HCT116 (cell line): Measurements from ENCODE around the gene USO1. TPM values are rescaled to one million over a fixed set of nuclear protein-coding genes. Genes with fewer than 3 reads are reported as not detected.

Experiments used
- ATAC-seq: fragments of 200-7000 bp; cut with Tn5 transposase; 2 replicates; pipeline ENCODE4 v1.9.1; 2020; ENCODE audit warnings: mild to moderate bottlenecking, moderate library complexity
- BruUV-seq: library from RNA; stranded (reverse); fragments of 400-500 nt; replicated peaks from 2 replicates; lab custom pipeline; 2021; lab: Mats Ljungman, UMichigan
- CTCF ChIA-PET: fragments of 300-600 bp; sonication (Branson Sonifier 250); formaldehyde crosslinking; loops from one replicate; lab custom pipeline; 2021; ENCODE audit warnings: antibody characterized with exemption; lab: Charles Lee
- POLR2A ChIA-PET: fragments of 300-600, 350-600 bp; sonication (Branson Sonifier 250); formaldehyde crosslinking; loops from one replicate; lab custom pipeline; 2021; ENCODE audit warnings: antibody characterized with exemption; lab: Charles Lee
- RAD21 ChIA-PET, 2 experiments: fragments of 300-600 bp; sonication (Branson Sonifier 250); formaldehyde crosslinking; loops; one replicate each; lab custom pipeline; 2023; ENCODE audit warnings: low total read pairs in 2 of 2; ENCODE audit not compliant: uncharacterized antibody in 2 of 2, unreplicated experiment in 2 of 2, low non-redundant PET in 1 of 2; lab: Charles Lee
- DNase-seq: peaks from one replicate; pipeline ENCODE4 v3.0.0-alpha.2; 2010; ENCODE audit warnings: low read depth, low spot score
- H2AFZ ChIP-seq: fragments of 200-600 bp; shearing (Covaris generic), sonication (generic); 2 replicates; pipeline ENCODE4 v1.6.1; 2017; ENCODE audit warnings: low read depth, mixed run types, mixed read lengths, antibody characterized with exemption, low read length; ENCODE audit not compliant: poor library complexity, severe bottlenecking
- H3K27ac ChIP-seq: 2 replicates; pipeline ENCODE4 v1.5.1; 2012; ENCODE audit warnings: low read depth, low read length
- H3K27me3 ChIP-seq: fragments of 200-600 bp; sonication (generic); 2 replicates; pipeline ENCODE4 v1.6.1; 2016; ENCODE audit warnings: mixed run types, low read length, mixed read lengths; ENCODE audit not compliant: insufficient read depth
- H3K36me3 ChIP-seq, 2 experiments: fragments of 200-500 bp in 1 of 2; fragments of 200-600 bp in 1 of 2; sonication (Bioruptor generic) in 1 of 2; sonication (generic) in 1 of 2; 2 replicates each; pipeline versions ENCODE4 v1.5.1 to v1.6.1; 2014 to 2016; ENCODE audit warnings: low read length in 2 of 2, inconsistent platforms in 1 of 2, mixed read lengths in 1 of 2, mixed run types in 1 of 2; ENCODE audit not compliant: insufficient read depth in 2 of 2, control insufficient read depth in 1 of 2
- H3K4me1 ChIP-seq, 2 experiments: fragments of 200-600 bp in 1 of 2; sonication (generic) in 1 of 2; 2 replicates each; pipeline versions ENCODE4 v1.5.1 to v1.6.1; 2012 to 2017; ENCODE audit warnings: low read length in 2 of 2, inconsistent platforms in 1 of 2, mild to moderate bottlenecking in 1 of 2, mixed read lengths in 1 of 2, mixed run types in 1 of 2, moderate library complexity in 1 of 2; ENCODE audit not compliant: insufficient read depth in 2 of 2, control insufficient read depth in 1 of 2
- H3K4me2 ChIP-seq: fragments of 200-600 bp; sonication (generic); 2 replicates; pipeline ENCODE4 v1.6.1; 2017; ENCODE audit warnings: mixed run types, low read length, mixed read lengths
- H3K4me3 ChIP-seq, 2 experiments: fragments of 200-600 bp in 1 of 2; sonication (generic) in 1 of 2; replicated peaks in 1 of 2; 2 replicates each; pipeline ENCODE4 v1.5.1; 2011 to 2016; ENCODE audit warnings: low read length in 2 of 2, control low read depth in 1 of 2, low read depth in 1 of 2, mild to moderate bottlenecking in 1 of 2, mixed read lengths in 1 of 2, mixed run types in 1 of 2
- H3K79me2 ChIP-seq: fragments of 200-600 bp; sonication (generic); 2 replicates; pipeline ENCODE4 v1.6.1; 2017; ENCODE audit warnings: mild to moderate bottlenecking, mixed run types, low read length, moderate library complexity, mixed read lengths; ENCODE audit not compliant: insufficient read depth
- H3K9ac ChIP-seq: fragments of 200-600 bp; sonication (generic); 2 replicates; pipeline ENCODE4 v1.6.1; 2016; ENCODE audit warnings: low read length, mixed read lengths
- H3K9me2 ChIP-seq: fragments of 200-600 bp; sonication (generic), shearing (Covaris generic); 2 replicates; pipeline ENCODE4 v1.6.1; 2017; ENCODE audit warnings: mixed run types, mild to moderate bottlenecking, moderate library complexity; ENCODE audit not compliant: insufficient read depth
- H3K9me3 ChIP-seq, 2 experiments: fragments of 200-500 bp in 1 of 2; fragments of 200-600 bp in 1 of 2; sonication (Bioruptor generic) in 1 of 2; sonication (generic) in 1 of 2; 2 replicates each; pipeline ENCODE4 v1.6.1; 2014 to 2017; ENCODE audit warnings: low read length in 2 of 2, mixed read lengths in 2 of 2, inconsistent platforms in 1 of 2, low read depth in 1 of 2, mild to moderate bottlenecking in 1 of 2, mixed run types in 1 of 2, moderate library complexity in 1 of 2; ENCODE audit not compliant: control insufficient read depth in 1 of 2, insufficient read depth in 1 of 2
- H4K20me1 ChIP-seq: fragments of 200-600 bp; sonication (generic), shearing (Covaris generic); 2 replicates; pipeline ENCODE4 v1.6.1; 2017; ENCODE audit warnings: mixed run types, mild to moderate bottlenecking, moderate library complexity; ENCODE audit not compliant: insufficient read depth
- ATF3 ChIP-seq: IDR thresholded peaks from 2 replicates; pipeline ENCODE4 v1.6.1; 2012
- EZH2 ChIP-seq: fragments of 200-600 bp; sonication (generic); IDR thresholded peaks from 2 replicates; pipeline ENCODE4 v1.6.1; 2017; ENCODE audit warnings: antibody characterized with exemption, mixed run types
- JUND ChIP-seq: IDR thresholded peaks from 2 replicates; pipeline ENCODE4 v1.6.1; 2012
- POLR2A ChIP-seq: IDR thresholded peaks from 2 replicates; pipeline ENCODE4 v1.7.0; 2011; ENCODE audit warnings: borderline replicate concordance; ENCODE audit not compliant: insufficient read depth, insufficient read length; ENCODE audit errors: extremely low read depth
- POLR2AphosphoS5 ChIP-seq: IDR thresholded peaks from 2 replicates; pipeline ENCODE4 v1.6.1; 2011; ENCODE audit warnings: mild to moderate bottlenecking, low read depth, low read length, moderate library complexity
- RAD21 ChIP-seq: IDR thresholded peaks from 2 replicates; pipeline ENCODE4 v1.6.1; 2012; ENCODE audit warnings: low read depth, mild to moderate bottlenecking
- TCF7L2 ChIP-seq: IDR thresholded peaks from 2 replicates; pipeline ENCODE4 v1.7.0; 2011; ENCODE audit warnings: borderline replicate concordance, inconsistent platforms; ENCODE audit not compliant: insufficient read depth, insufficient read length; ENCODE audit errors: extremely low read depth
- YY1 ChIP-seq: IDR thresholded peaks from 2 replicates; pipeline ENCODE4 v1.6.1; 2011; ENCODE audit warnings: low read length, low read depth, moderate library complexity, mild to moderate bottlenecking; ENCODE audit not compliant: insufficient replicate concordance; ENCODE audit errors: extremely low read depth
- ZFX ChIP-seq: fragments of 450-650 bp; IDR thresholded peaks from 2 replicates; pipeline ENCODE4 v1.6.1; 2017
- intact Hi-C: fragments of 100-400 bp; cut with micrococcal nuclease; formaldehyde crosslinking; loops from 2 replicates; pipeline ENCODE4 v1.10.0; 2022
- total RNA-seq: library from RNA; stranded (reverse); gene quantifications from one replicate; pipeline ENCODE4 v1.2.1, GENCODE V29; 2021; ENCODE audit not compliant: unreplicated experiment
- TF ChIP-seq, protein P1 (sequence below): IDR thresholded peaks from 2 replicates; pipeline ENCODE4 v1.6.1; 2012; ENCODE audit warnings: low read depth

USO1 gene
- total RNA-seq, 1 experiment from 2014 or later = 72.7 TPM

DNA sequence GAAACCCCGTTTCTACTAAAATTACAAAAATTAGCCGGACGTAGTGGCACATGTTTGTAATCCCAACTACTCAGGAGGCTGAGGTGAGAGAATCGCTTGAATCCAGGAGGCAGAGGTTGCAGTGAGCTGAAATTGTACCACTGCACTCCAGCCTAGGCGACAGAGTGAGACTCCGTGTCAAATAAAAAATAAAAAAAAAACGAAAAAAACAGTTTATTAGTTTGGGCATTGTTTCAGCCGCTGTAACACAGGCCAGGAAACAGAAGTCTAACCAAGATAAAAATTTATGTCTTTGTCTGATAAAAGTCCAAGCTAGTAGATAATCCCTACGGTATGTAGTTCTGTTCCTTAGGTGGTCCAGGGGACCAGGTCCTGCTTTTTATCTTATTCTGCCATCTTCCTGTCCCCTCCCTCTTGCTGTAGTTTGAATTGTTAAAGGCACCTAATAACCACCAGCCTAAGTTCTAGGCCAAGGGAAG, 21.4 kb downstream of the USO1 start:
- no peaks in the 10 kb centered on the region for H3K36me3 ChIP-seq
- H4K20me1 ChIP-seq = no peaks in the 10 kb centered on the region; the same call in 1 of the 2 replicates
- intact Hi-C loops = no loop called here
- ATAC-seq (no peak), DNase-seq (no peak)
- H2AFZ ChIP-seq = no peak overlapping the region
- RAD21 ChIA-PET = no interaction called here
- no peak overlapping the region for H3K4me2 ChIP-seq
- H3K4me3 ChIP-seq = no peak overlapping the region
- no peaks in the 10 kb centered on the region for H3K4me1 ChIP-seq
- H3K27me3 ChIP-seq = no peaks in the 10 kb centered on the region
- no peaks in the 10 kb centered on the region for H3K9me3 ChIP-seq
- POLR2A ChIA-PET = interaction anchor here (0.6 kb wide), 1 partner anchor 598 kb away, joined by 3 read pairs; no protein-coding TSS in a partner anchor
- no peak overlapping the region for H3K27ac ChIP-seq
- no peak overlapping the region for H3K9ac ChIP-seq
- CTCF ChIA-PET = no interaction called here
- no TSS peak for BruUV-seq
- TF ChIP-seq, protein P1, sequence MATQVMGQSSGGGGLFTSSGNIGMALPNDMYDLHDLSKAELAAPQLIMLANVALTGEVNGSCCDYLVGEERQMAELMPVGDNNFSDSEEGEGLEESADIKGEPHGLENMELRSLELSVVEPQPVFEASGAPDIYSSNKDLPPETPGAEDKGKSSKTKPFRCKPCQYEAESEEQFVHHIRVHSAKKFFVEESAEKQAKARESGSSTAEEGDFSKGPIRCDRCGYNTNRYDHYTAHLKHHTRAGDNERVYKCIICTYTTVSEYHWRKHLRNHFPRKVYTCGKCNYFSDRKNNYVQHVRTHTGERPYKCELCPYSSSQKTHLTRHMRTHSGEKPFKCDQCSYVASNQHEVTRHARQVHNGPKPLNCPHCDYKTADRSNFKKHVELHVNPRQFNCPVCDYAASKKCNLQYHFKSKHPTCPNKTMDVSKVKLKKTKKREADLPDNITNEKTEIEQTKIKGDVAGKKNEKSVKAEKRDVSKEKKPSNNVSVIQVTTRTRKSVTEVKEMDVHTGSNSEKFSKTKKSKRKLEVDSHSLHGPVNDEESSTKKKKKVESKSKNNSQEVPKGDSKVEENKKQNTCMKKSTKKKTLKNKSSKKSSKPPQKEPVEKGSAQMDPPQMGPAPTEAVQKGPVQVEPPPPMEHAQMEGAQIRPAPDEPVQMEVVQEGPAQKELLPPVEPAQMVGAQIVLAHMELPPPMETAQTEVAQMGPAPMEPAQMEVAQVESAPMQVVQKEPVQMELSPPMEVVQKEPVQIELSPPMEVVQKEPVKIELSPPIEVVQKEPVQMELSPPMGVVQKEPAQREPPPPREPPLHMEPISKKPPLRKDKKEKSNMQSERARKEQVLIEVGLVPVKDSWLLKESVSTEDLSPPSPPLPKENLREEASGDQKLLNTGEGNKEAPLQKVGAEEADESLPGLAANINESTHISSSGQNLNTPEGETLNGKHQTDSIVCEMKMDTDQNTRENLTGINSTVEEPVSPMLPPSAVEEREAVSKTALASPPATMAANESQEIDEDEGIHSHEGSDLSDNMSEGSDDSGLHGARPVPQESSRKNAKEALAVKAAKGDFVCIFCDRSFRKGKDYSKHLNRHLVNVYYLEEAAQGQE = no peak
- TF ChIP-seq POLR2A = no peak
- TF ChIP-seq ZFX = no peak
- TF ChIP-seq POLR2AphosphoS5 = no peak
- no peak for TF ChIP-seq EZH2
- no peak for TF ChIP-seq TCF7L2
- no peak for TF ChIP-seq RAD21
- TF ChIP-seq ATF3 = no peak
- no peak for TF ChIP-seq YY1
- TF ChIP-seq JUND = no peak
- peaks cover 49% of the 10 kb centered on the region for H3K79me2 ChIP-seq
- no peaks in the 10 kb centered on the region for H3K9me2 ChIP-seq
